ENCODE results near the gene SPATA7. TPM values are rescaled to one million over a fixed set of nuclear protein-coding genes. Genes with fewer than 3 reads are reported as not detected.

SPATA7 gene
- 17.6 TPM for total RNA-seq (ENCODE audit: unreplicated experiment)
- long read RNA-seq, transcript SPATA7-203 (12 exons, 2,123 nt): major isoform, 10 of 16 reads
- long read RNA-seq, transcript SPATA7-202 (11 exons, 1,891 nt): minor isoform, 5 of 16 reads
- long read RNA-seq, partial matches to known transcripts: 0 of 16 reads
- long read RNA-seq, other reads (novel, unspliced or antisense): 1 of 16 reads

GRCh38 chr14:88385212-88386101 is at the start of gene SPATA7:
SPATA7 (plus strand) TSS chr14:88385657; CDS start chr14:88385819, 162 bp downstream.
- TF ChIP-seq CTCF (IDR thresholded peaks at IDR 0.05; ENCODE audit: partially characterized antibody, unreplicated experiment): no peak
- peak; percentile 97 for DNase-seq
- H3K9me3 Mint-ChIP-seq (ENCODE audit: unreplicated experiment): peaks cover 1% of the 10 kb centered on the region
- no peaks in the 10 kb centered on the region for H3K36me3 Mint-ChIP-seq (ENCODE audit: unreplicated experiment)
- H3K4me1 Mint-ChIP-seq (ENCODE audit: low read depth, unreplicated experiment): peaks cover 4% of the 10 kb centered on the region
- peak within 1 kb of the TSS; percentile 93 for H3K4me3 Mint-ChIP-seq (ENCODE audit: unreplicated experiment)
- peak within 1 kb of the TSS; percentile 94 for H3K27ac Mint-ChIP-seq (ENCODE audit: unreplicated experiment)
- H3K27me3 Mint-ChIP-seq (ENCODE audit: unreplicated experiment): no peaks in the 10 kb centered on the region

- no peak for TF ChIP-seq CTCF (IDR thresholded peaks at IDR 0.05; ENCODE audit: partially characterized antibody, unreplicated experiment)
- Mint-ChIP-seq H3K4me1 (ENCODE audit: low read depth, unreplicated experiment) (no peaks in the 10 kb centered on the region), H3K27ac (ENCODE audit: unreplicated experiment) (no peak overlapping the region), H3K36me3 (ENCODE audit: unreplicated experiment) (no peaks in the 10 kb centered on the region), H3K27me3 (ENCODE audit: unreplicated experiment) (peaks cover 2% of the 10 kb centered on the region), H3K4me3 (ENCODE audit: unreplicated experiment) (no peak overlapping the region), H3K9me3 (ENCODE audit: unreplicated experiment) (no peaks in the 10 kb centered on the region)
- DNase-seq: no peak
Observed at GRCh38 chr14:88340357-88340756, 45.1 kb upstream of the SPATA7 start.

- no peaks in the 10 kb centered on the region for H3K9me3 Mint-ChIP-seq (ENCODE audit: unreplicated experiment)
- no peak overlapping the region for H3K27ac Mint-ChIP-seq (ENCODE audit: unreplicated experiment)
- TF ChIP-seq CTCF (IDR thresholded peaks at IDR 0.05; ENCODE audit: partially characterized antibody, unreplicated experiment): no peak
- no peaks in the 10 kb centered on the region for H3K27me3 Mint-ChIP-seq (ENCODE audit: unreplicated experiment)
- no peaks in the 10 kb centered on the region for H3K4me1 Mint-ChIP-seq (ENCODE audit: low read depth, unreplicated experiment)
- no peak for DNase-seq
- H3K36me3 Mint-ChIP-seq (ENCODE audit: unreplicated experiment): no peaks in the 10 kb centered on the region
- H3K4me3 Mint-ChIP-seq (ENCODE audit: unreplicated experiment): no peak overlapping the region
Observed at GRCh38 chr14:88342980-88343379, 42.5 kb upstream of the SPATA7 start.

- H3K27ac Mint-ChIP-seq (ENCODE audit: unreplicated experiment): no peak overlapping the region
- H3K4me3 Mint-ChIP-seq (ENCODE audit: unreplicated experiment): no peak overlapping the region
- no peaks in the 10 kb centered on the region for H3K36me3 Mint-ChIP-seq (ENCODE audit: unreplicated experiment)
- no peaks in the 10 kb centered on the region for H3K27me3 Mint-ChIP-seq (ENCODE audit: unreplicated experiment)
- DNase-seq: no peak
- TF ChIP-seq CTCF (IDR thresholded peaks at IDR 0.05; ENCODE audit: partially characterized antibody, unreplicated experiment): no peak
- H3K4me1 Mint-ChIP-seq (ENCODE audit: low read depth, unreplicated experiment): no peaks in the 10 kb centered on the region
- no peaks in the 10 kb centered on the region for H3K9me3 Mint-ChIP-seq (ENCODE audit: unreplicated experiment)
Observed at GRCh38 chr14:88346048-88346639, 39.3 kb upstream of the SPATA7 start.

All from glutamatergic neuron (in vitro differentiated cells).